DOHH2 (cell line): Measurements from ENCODE around the gene KRTAP10-2.
A peak's percentile ranks its signal among the peaks of the same experiment; 100 is the strongest.

Experiments
- H3F3A ChIP-seq: fragments of 200-600 bp; sonication (generic), shearing (Covaris generic); 2 replicates; pipeline ENCODE4 v1.6.0; 2016; ENCODE audit warnings: antibody characterized with exemption, mild to moderate bottlenecking; ENCODE audit not compliant: control insufficient read depth, insufficient read depth
- H3K27ac ChIP-seq: fragments of 200-600 bp; sonication (generic); 2 replicates; pipeline ENCODE4 v1.5.1; 2014; ENCODE audit warnings: low read depth, mild to moderate bottlenecking, low read length, moderate library complexity
- H3K27me3 ChIP-seq: fragments of 200-600 bp; sonication (generic); 2 replicates; pipeline ENCODE4 v1.6.1; 2014; ENCODE audit warnings: mild to moderate bottlenecking, low read length, mixed read lengths; ENCODE audit not compliant: control insufficient read depth
- H3K36me3 ChIP-seq: fragments of 200-600 bp; sonication (generic); 2 replicates; pipeline ENCODE4 v1.6.1; 2014; ENCODE audit warnings: mild to moderate bottlenecking, low read length, moderate library complexity, mixed read lengths; ENCODE audit not compliant: control insufficient read depth
- H3K4me1 ChIP-seq: fragments of 200-600 bp; sonication (generic); 2 replicates; pipeline ENCODE4 v1.6.1; 2014; ENCODE audit warnings: mild to moderate bottlenecking, low read length, mixed read lengths; ENCODE audit not compliant: control insufficient read depth
- H3K4me2 ChIP-seq: fragments of 200-600 bp; sonication (generic); 2 replicates; pipeline ENCODE4 v1.6.0; 2014; ENCODE audit warnings: mild to moderate bottlenecking, low read length, moderate library complexity
- H3K4me3 ChIP-seq: fragments of 200-600 bp; sonication (generic); 2 replicates; pipeline ENCODE4 v1.5.1; 2014; ENCODE audit warnings: mild to moderate bottlenecking, low read length, mixed read lengths
- H3K79me2 ChIP-seq: fragments of 200-600 bp; sonication (generic); 2 replicates; pipeline ENCODE4 v1.6.1; 2014; ENCODE audit warnings: mild to moderate bottlenecking, low read length, mixed read lengths; ENCODE audit not compliant: control insufficient read depth
- H3K9me2 ChIP-seq: fragments of 200-600 bp; sonication (generic); replicated peaks from 2 replicates; pipeline ENCODE4 v1.6.1; 2014; ENCODE audit warnings: mild to moderate bottlenecking, low read length, mixed read lengths; ENCODE audit not compliant: control insufficient read depth
- H3K9me3 ChIP-seq: fragments of 200-600 bp; sonication (generic); 2 replicates; pipeline ENCODE4 v1.6.1; 2014; ENCODE audit warnings: antibody characterized with exemption, low read length, mixed read lengths; ENCODE audit not compliant: control insufficient read depth, insufficient read depth
- H4K20me1 ChIP-seq: fragments of 200-600 bp; sonication (generic); 2 replicates; pipeline ENCODE4 v1.6.0; 2014; ENCODE audit warnings: low read depth, mild to moderate bottlenecking, antibody characterized with exemption, low read length, moderate library complexity; ENCODE audit not compliant: control insufficient read depth, insufficient read depth
- EZH2phosphoT487 ChIP-seq: fragments of 200-600 bp; sonication (generic); IDR thresholded peaks from 2 replicates; pipeline ENCODE4 v1.6.1; 2017; ENCODE audit warnings: borderline replicate concordance, mild to moderate bottlenecking, antibody characterized with exemption, low read length, moderate library complexity, mixed read lengths
- TF ChIP-seq, protein P1 (sequence below): fragments of 200-600 bp; sonication (generic); IDR thresholded peaks from one replicate; pipeline ENCODE4 v1.5.1; 2014; ENCODE audit warnings: antibody characterized with exemption, mild to moderate bottlenecking, low read depth, low read length; ENCODE audit not compliant: poor library complexity, severe bottlenecking

Gene KRTAP10-2

DNA sequence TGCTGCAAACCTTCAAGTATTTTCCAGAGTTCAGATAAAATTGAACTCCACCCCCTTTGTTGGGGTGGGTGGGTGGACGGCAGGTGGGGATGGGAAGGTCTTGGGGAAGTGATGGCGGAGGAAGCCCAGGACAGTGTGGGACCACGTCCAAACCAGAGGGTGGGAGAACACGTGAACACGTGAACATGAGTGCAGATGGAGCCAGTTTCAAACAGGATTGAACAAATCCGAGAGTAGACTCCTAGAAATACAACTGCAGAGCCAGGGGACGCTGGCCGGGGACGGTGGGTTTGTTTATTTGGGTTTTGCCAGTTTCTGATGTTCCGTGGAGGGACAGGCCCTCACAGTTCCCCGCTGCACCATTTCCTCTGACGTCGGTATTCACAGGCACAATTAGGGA is 2.9 kb downstream of the KRTAP10-2 start:
- Histone ChIP-seq H4K20me1 (no peaks in the 10 kb centered on the region), H3K9me3 (peaks cover 15% of the 10 kb centered on the region), H3K27ac (no peak overlapping the region), H3K27me3 (no peaks in the 10 kb centered on the region), H3K9me2 (no peaks in the 10 kb centered on the region), H3K79me2 (no peaks in the 10 kb centered on the region), H3F3A (no peaks in the 10 kb centered on the region), H3K4me2 (no peak overlapping the region), H3K36me3 (no peaks in the 10 kb centered on the region), H3K4me3 (no peak overlapping the region), H3K4me1 (peaks cover 9% of the 10 kb centered on the region)
- TF ChIP-seq EZH2phosphoT487 = no peak
- TF ChIP-seq, protein P1, sequence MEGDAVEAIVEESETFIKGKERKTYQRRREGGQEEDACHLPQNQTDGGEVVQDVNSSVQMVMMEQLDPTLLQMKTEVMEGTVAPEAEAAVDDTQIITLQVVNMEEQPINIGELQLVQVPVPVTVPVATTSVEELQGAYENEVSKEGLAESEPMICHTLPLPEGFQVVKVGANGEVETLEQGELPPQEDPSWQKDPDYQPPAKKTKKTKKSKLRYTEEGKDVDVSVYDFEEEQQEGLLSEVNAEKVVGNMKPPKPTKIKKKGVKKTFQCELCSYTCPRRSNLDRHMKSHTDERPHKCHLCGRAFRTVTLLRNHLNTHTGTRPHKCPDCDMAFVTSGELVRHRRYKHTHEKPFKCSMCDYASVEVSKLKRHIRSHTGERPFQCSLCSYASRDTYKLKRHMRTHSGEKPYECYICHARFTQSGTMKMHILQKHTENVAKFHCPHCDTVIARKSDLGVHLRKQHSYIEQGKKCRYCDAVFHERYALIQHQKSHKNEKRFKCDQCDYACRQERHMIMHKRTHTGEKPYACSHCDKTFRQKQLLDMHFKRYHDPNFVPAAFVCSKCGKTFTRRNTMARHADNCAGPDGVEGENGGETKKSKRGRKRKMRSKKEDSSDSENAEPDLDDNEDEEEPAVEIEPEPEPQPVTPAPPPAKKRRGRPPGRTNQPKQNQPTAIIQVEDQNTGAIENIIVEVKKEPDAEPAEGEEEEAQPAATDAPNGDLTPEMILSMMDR = no peak

DNA sequence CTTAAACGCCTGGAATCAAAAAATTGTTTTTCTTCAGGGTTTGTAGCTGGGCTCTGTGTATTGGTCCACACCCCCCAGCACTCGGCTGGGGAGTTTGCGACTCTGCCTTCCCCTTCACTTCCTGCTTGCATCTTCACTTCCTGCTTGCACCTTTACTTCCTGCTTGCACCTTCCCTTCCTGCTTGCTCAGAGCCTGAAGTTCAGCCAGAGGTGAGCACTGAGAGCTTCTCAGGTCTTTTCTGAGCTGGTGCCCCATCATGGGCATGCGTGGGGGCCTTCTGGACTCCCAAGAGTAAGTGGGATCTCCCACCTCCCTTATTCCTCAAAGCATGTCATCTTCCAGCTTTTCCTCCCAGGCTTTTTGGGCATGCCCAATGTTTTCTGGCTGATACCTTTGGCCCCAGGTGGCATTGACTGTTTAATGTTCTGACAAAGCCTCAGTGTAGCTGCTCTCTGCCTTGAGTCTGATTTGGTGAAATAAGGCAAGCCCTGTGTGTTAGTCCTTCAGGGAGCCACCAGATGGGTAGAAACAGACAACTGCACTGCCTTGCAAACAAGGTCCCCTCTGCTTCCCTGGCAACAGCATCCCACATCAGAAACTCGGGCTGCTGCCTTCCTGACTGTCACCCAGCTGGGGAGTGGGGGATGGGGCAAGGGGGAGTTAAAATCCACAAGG is 3.5 kb downstream of the KRTAP10-2 start:
- H3K27me3 ChIP-seq = peaks cover 2% of the 10 kb centered on the region; the same call in 1 of the 2 replicates
- no peaks in the 10 kb centered on the region for H3F3A ChIP-seq
- H3K79me2 ChIP-seq = no peaks in the 10 kb centered on the region
- H3K9me3 ChIP-seq = peaks cover 15% of the 10 kb centered on the region
- no peaks in the 10 kb centered on the region for H3K9me2 ChIP-seq
- H3K4me1 ChIP-seq = peaks cover 9% of the 10 kb centered on the region
- H3K4me3 ChIP-seq = peak overlapping the region; percentile 12
- no peaks in the 10 kb centered on the region for H3K36me3 ChIP-seq
- no peak for TF ChIP-seq EZH2phosphoT487
- TF ChIP-seq, protein P1 = no peak
- peak overlapping the region; percentile 23; the same call in 1 of the 2 replicates for H3K4me2 ChIP-seq
- no peak overlapping the region for H3K27ac ChIP-seq
- no peaks in the 10 kb centered on the region for H4K20me1 ChIP-seq

DNA sequence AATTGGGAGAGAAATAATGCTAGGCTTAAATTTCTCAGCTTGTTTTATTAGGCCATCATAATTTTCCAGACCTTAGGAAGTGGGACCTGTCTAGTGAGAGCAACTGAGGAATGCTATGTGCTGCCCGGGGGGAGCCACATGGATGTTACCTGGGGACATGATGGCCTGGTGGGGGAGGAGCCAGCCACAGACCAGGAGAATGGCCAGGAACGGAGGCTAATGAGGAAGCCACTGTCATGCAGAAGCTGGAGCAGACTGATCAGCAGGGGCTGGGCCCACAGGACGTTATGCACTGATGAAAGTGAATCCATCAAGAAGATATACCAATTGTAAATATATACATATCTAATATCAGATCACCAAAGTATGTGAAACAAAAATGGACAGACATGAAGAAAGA is 6.7 kb downstream of the KRTAP10-2 start:
- no peaks in the 10 kb centered on the region for H3K9me2 ChIP-seq
- peaks cover 11% of the 10 kb centered on the region; the same call in 1 of the 2 replicates for H3K27me3 ChIP-seq
- peaks cover 9% of the 10 kb centered on the region for H3K4me1 ChIP-seq
- H3K79me2 ChIP-seq = no peaks in the 10 kb centered on the region
- H3F3A ChIP-seq = no peaks in the 10 kb centered on the region
- H3K36me3 ChIP-seq = no peaks in the 10 kb centered on the region
- H4K20me1 ChIP-seq = no peaks in the 10 kb centered on the region
- TF ChIP-seq, protein P1 = no peak
- no peak for TF ChIP-seq EZH2phosphoT487
- H3K4me2 ChIP-seq = no peak overlapping the region
- no peak overlapping the region for H3K27ac ChIP-seq
- peaks cover 15% of the 10 kb centered on the region for H3K9me3 ChIP-seq
- no peak overlapping the region for H3K4me3 ChIP-seq
